Testis (tissue), 3 donors: ENCODE data around the gene BMAL1. TPM values are rescaled to one million over a fixed set of nuclear protein-coding genes. Genes with fewer than 3 reads are reported as not detected.
"Not testable (repeated sequence)": the region's sequence is repeated elsewhere in the genome, so short reads cannot be mapped to it uniquely, and the experiment has no call there.

Source experiments
- DNase-seq: peaks from one replicate; pipeline ENCODE4 v3.0.0-alpha.2; 2019
- H3K27ac ChIP-seq, 2 donors: fragments of 200-600 bp; sonication (generic); one replicate each; pipeline ENCODE4 v1.5.1; 2019
- H3K27me3 ChIP-seq: fragments of 200-600 bp; sonication (generic); one replicate; pipeline ENCODE4 v1.5.1; 2019
- H3K36me3 ChIP-seq: fragments of 200-600 bp; sonication (generic); one replicate; pipeline ENCODE4 v1.5.1; 2017; ENCODE audit warnings: low read depth; ENCODE audit errors: missing control alignments
- H3K4me1 ChIP-seq: fragments of 200-600 bp; sonication (generic); one replicate; pipeline ENCODE4 v1.5.1; 2019
- H3K4me3 ChIP-seq, 2 donors: fragments of 200-600 bp; sonication (generic); one replicate each; pipeline ENCODE4 v1.5.1; 2017 to 2019
- H3K9me3 ChIP-seq: fragments of 200-600 bp; sonication (generic); one replicate; pipeline ENCODE4 v1.5.1; 2017
- POLR2A ChIP-seq: fragments of 450-650 bp; IDR thresholded peaks from one replicate; pipeline ENCODE4 v1.6.1; 2017; ENCODE audit warnings: antibody characterized with exemption, mild to moderate bottlenecking, moderate library complexity
- WGBS, 2 donors: methylation state at CpG; one replicate each; pipeline ENCODE4 v1.1.5; 2018; 5-methylcytosine and 5-hydroxymethylcytosine counted together
- intact Hi-C: fragments of 100-400 bp; cut with DNase I; formaldehyde crosslinking; loops from one replicate; pipeline ENCODE4 v1.15.1; 2023; ENCODE audit warnings: low total_unique reads
- polyA plus RNA-seq: library from polyadenylated mRNA; stranded (reverse); fragments of 350-450 nt; fragmentation: Illumina TruSeq; extraction: RNeasy Lipid Tissue Mini Kit (QIAGEN cat#74804); gene quantifications from one replicate; pipeline ENCODE4 v1.2.3, GENCODE V29; 2014; ENCODE audit warnings: low read depth, low replicate concordance; ENCODE audit not compliant: insufficient read depth
- total RNA-seq, 2 donors: library from RNA; depleted of rRNA; stranded (reverse); fragments of >200 nt; gene quantifications; one replicate each; pipeline ENCODE4 v1.2.3, GENCODE V29; 2016
- TF ChIP-seq, protein P1 (sequence below), 3 experiments: fragments of 450-650 bp in 2 of 3; fragments of 200-600 bp in 1 of 3; sonication (generic) in 1 of 3; IDR thresholded peaks; one replicate each; pipeline ENCODE4 v1.5.1; 2016 to 2019; ENCODE audit warnings: antibody characterized with exemption in 3 of 3, mild to moderate bottlenecking in 2 of 3, moderate library complexity in 1 of 3

Gene BMAL1
- total and polyA plus RNA-seq, 3 donors from 2014 or later, result 21.5 to 40.3 (median 35.7) TPM

DNA sequence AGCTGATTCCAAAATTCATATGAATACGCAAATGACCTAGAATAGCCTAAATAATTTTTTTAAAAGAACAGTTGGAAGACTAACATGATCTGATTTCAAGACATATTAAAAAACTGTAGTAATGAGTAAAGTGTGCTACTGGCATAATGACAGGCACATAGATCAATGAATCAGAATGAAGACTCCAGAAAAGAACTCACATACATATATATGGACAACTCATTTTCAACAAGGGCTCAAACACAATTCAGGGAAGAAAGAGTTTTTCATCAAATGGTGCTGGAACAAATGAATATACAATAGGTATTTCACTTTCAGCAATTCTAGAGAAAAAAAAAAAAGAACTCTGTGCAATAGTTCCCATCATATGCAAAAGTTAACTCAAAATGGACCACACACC is 151.7 kb downstream of the BMAL1 start:
- DNase-seq, result no peak
- TF ChIP-seq POLR2A, result no peak
- TF ChIP-seq, protein P1, sequence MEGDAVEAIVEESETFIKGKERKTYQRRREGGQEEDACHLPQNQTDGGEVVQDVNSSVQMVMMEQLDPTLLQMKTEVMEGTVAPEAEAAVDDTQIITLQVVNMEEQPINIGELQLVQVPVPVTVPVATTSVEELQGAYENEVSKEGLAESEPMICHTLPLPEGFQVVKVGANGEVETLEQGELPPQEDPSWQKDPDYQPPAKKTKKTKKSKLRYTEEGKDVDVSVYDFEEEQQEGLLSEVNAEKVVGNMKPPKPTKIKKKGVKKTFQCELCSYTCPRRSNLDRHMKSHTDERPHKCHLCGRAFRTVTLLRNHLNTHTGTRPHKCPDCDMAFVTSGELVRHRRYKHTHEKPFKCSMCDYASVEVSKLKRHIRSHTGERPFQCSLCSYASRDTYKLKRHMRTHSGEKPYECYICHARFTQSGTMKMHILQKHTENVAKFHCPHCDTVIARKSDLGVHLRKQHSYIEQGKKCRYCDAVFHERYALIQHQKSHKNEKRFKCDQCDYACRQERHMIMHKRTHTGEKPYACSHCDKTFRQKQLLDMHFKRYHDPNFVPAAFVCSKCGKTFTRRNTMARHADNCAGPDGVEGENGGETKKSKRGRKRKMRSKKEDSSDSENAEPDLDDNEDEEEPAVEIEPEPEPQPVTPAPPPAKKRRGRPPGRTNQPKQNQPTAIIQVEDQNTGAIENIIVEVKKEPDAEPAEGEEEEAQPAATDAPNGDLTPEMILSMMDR (IDR thresholded peaks at IDR 0.05), result no peak
- no peaks in the 10 kb centered on the region for H3K9me3 ChIP-seq
- H3K27me3 ChIP-seq, result no peaks in the 10 kb centered on the region
- H3K4me3 ChIP-seq, result no peak overlapping the region
- intact Hi-C loops, result no loop called here
- H3K36me3 ChIP-seq, result no peaks in the 10 kb centered on the region
- WGBS, 2 donors, result 0 to 100% methylated on average over 1 of the region's 1 CpG
- H3K27ac ChIP-seq, result no peak overlapping the region
- H3K4me1 ChIP-seq, result no peaks in the 10 kb centered on the region

DNA sequence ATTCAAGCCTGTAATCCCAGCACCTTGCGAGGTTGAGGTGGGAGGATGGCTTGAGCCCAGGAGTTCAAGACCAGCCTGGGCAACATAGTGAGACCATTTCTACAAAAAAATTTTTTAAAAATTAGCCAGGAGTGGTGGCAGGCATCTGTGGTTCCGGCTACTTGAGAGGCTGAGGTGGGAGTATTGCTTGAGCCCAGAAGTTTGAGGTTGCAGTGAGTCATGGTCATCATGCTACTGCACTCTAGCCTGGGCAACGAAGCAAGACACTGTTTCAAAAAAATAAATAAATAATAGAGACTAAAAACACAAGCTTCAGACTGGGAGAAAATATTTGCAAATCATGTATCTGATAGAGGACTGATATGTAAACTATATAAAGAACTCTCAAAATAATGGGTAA is 152.2 kb downstream of the BMAL1 start:
- Histone ChIP-seq H3K4me1 (no peaks in the 10 kb centered on the region), H3K4me3 (no peak overlapping the region), H3K27ac (no peak overlapping the region), H3K27me3 (no peaks in the 10 kb centered on the region), H3K9me3 (no peaks in the 10 kb centered on the region), H3K36me3 (no peaks in the 10 kb centered on the region)
- WGBS, 2 donors, result 94% methylated on average over 3 of the region's 3 CpGs
- no peak for DNase-seq
- no peak for TF ChIP-seq POLR2A
- TF ChIP-seq, protein P1 (IDR thresholded peaks at IDR 0.05), result no peak
- intact Hi-C loops, result no loop called here

DNA sequence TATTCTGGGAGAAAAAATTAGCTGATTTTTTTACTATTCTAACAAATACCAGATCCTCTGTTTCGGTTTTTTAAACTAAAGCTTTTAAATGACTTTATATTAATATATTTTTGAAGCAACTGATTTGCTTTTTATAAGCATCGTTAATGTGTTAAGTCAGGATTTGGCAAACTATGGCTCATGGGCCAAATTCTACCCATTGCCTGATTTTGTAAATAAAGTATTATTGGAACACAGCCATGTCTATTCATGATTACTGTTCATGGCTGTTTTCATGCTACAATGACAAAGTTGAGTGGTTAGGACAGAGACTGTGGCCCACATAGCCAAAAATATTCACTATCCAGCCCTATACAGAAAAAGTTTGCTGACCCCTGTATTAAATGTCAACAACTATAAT is 155.8 kb downstream of the BMAL1 start:
- Histone ChIP-seq H3K4me3 (no peak overlapping the region), H3K27ac (no peak overlapping the region), H3K4me1 (no peaks in the 10 kb centered on the region), H3K36me3 (no peaks in the 10 kb centered on the region), H3K9me3 (no peaks in the 10 kb centered on the region), H3K27me3 (no peaks in the 10 kb centered on the region)
- no peak for DNase-seq
- no peak for TF ChIP-seq POLR2A
- TF ChIP-seq, protein P1 (IDR thresholded peaks at IDR 0.05), result no peak
- intact Hi-C loops, result no loop called here
- WGBS, 2 donors, result 95% methylated on average over 2 of the region's 2 CpGs

DNA sequence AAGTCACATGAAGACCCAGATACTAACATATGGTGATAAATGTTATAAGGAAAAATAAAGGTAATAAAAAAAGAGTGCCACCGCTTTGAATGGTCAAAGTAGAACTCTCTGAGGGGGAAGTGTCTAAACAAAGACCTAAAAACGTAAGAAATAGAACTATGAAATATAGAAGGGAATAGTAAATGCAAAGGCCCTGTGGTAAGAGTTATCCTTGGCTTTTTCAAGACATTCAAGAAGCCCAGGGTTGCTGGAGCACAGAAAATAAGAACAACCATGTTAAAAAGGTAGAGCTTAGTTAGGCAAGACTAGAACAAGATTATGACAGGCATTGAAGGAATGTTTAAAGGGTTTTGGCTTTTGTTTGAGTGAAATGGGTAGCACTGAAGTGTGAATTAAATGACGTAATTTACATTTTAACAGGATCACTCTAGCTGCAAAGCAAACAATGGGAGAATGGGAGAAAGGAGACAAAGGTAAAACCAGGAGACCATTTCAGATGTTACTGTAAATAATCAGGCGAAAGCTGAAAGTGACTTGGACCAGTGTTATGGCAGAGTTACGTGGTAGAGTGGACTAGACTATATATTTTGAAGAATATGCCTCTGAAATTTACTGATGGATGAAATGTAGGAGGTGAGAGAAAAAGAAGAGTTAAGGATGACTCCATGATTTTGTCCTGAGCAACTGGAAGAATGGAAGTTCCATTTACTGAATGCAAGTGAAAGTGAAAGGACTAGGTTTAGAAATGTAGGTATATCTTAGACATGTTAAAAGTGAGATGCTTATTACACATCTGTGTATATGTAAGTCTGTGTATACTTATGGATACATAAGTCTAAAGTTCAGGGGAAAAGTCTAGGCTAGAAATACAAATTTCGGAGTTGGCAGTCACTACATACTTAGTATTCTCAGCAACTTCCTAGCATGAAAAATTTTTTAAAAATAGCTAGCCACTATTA is 156.9 kb downstream of the BMAL1 start:
- 90 to 94% methylated on average over 6 of the region's 6 CpGs for WGBS, 2 donors
- Histone ChIP-seq H3K27ac (no peak overlapping the region), H3K4me3 (no peak overlapping the region), H3K4me1 (no peaks in the 10 kb centered on the region), H3K9me3 (no peaks in the 10 kb centered on the region), H3K36me3 (no peaks in the 10 kb centered on the region), H3K27me3 (no peaks in the 10 kb centered on the region)
- no peak for DNase-seq
- no peak for TF ChIP-seq POLR2A
- TF ChIP-seq, protein P1 (IDR thresholded peaks at IDR 0.05), result no peak
- intact Hi-C loops, result no loop called here

DNA sequence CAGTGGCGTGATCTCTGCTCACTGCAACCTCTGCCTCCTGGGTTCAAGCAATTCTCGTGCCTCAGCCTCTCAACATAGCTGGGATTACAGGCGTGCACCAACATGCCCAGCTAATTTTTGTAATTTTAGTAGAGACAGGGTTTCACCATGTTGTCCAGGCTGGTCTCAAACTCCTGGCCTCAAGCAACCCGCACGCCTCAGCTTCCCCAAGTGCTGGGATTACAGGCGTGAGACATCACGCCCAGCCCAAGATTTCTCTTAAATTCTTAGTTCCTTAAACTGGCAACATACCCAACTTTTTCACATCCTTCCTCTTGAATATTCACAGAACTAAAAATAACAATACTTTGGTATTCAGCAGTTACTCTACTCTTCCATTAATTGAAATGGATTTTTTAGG is 159.2 kb downstream of the BMAL1 start:
- intact Hi-C loops, H3K27me3 ChIP-seq, DNase-seq, H3K4me1 ChIP-seq, H3K9me3 ChIP-seq, H3K27ac ChIP-seq, H3K36me3 ChIP-seq, H3K4me3 ChIP-seq: not testable (repeated sequence)
- 86 to 93% methylated on average over 7 of the region's 7 CpGs for WGBS, 2 donors

Other genes starting within 250 kb of the BMAL1 start
- gene BTBD10, start 185.4 kb downstream of the BMAL1 start, total RNA-seq, result 10 to 100 TPM; 47.0 to 69.4 TPM
- 81.7 TPM for gene BTBD10, start 185.4 kb downstream of the BMAL1 start, polyA plus RNA-seq
- not detected for gene PTH, start 218.2 kb downstream of the BMAL1 start, total RNA-seq
- gene PTH, start 218.2 kb downstream of the BMAL1 start, polyA plus RNA-seq, result not detected